H9 (cell line): ENCODE results near the gene PBX4. TPM values are rescaled to one million over a fixed set of nuclear protein-coding genes. Genes with fewer than 3 reads are reported as not detected.

Experiments used
- DNase-seq: peaks from one replicate; pipeline ENCODE4 v3.0.0-alpha.2; 2017
- H2AFZ ChIP-seq: one replicate; pipeline ENCODE4 v1.6.1; 2013; ENCODE audit warnings: mild to moderate bottlenecking, low read length, control low read depth, moderate library complexity
- H2AK5ac ChIP-seq: 2 replicates; pipeline ENCODE4 v1.6.1; 2013; ENCODE audit warnings: low read length, control low read depth, mixed read lengths; ENCODE audit not compliant: insufficient read length
- H2BK120ac ChIP-seq: one replicate; pipeline ENCODE4 v1.6.1; 2013; ENCODE audit warnings: low read depth, mild to moderate bottlenecking, low read length, control low read depth, inconsistent platforms; ENCODE audit not compliant: poor library complexity, severe bottlenecking
- H2BK12ac ChIP-seq: 2 replicates; pipeline ENCODE4 v1.6.1; 2013; ENCODE audit warnings: low read length, control low read depth, mixed read lengths, low read depth; ENCODE audit not compliant: insufficient read length
- H2BK15ac ChIP-seq: 2 replicates; pipeline ENCODE4 v1.6.1; 2013; ENCODE audit warnings: low read depth, low read length, control low read depth
- H2BK20ac ChIP-seq: one replicate; pipeline ENCODE4 v1.6.1; 2013; ENCODE audit warnings: low read depth, mild to moderate bottlenecking, low read length, control low read depth, inconsistent platforms; ENCODE audit not compliant: poor library complexity, severe bottlenecking
- H2BK5ac ChIP-seq: 2 replicates; pipeline ENCODE4 v1.6.1; 2013; ENCODE audit warnings: low read length, control low read depth, mixed read lengths; ENCODE audit not compliant: insufficient read length
- H3K14ac ChIP-seq: 2 replicates; pipeline ENCODE4 v1.6.1; 2013; ENCODE audit warnings: low read length, control low read depth; ENCODE audit not compliant: insufficient read depth
- H3K18ac ChIP-seq: 2 replicates; pipeline ENCODE4 v1.6.1; 2013; ENCODE audit warnings: low read depth, mild to moderate bottlenecking, mixed read lengths, low read length, control low read depth; ENCODE audit not compliant: insufficient read length
- H3K23ac ChIP-seq: 2 replicates; pipeline ENCODE4 v1.6.1; 2013; ENCODE audit warnings: low read length, control low read depth, mixed read lengths, low read depth; ENCODE audit not compliant: insufficient read length
- H3K23me2 ChIP-seq: 2 replicates; pipeline ENCODE4 v1.6.1; 2013; ENCODE audit warnings: low read depth, mild to moderate bottlenecking, mixed read lengths, low read length, control low read depth; ENCODE audit not compliant: insufficient read length, poor library complexity, severe bottlenecking
- H3K27ac ChIP-seq: 2 replicates; pipeline ENCODE4 v1.5.1; 2013; ENCODE audit warnings: low read length, control low read depth, mixed read lengths, low read depth; ENCODE audit not compliant: insufficient read length
- H3K27me3 ChIP-seq: 2 replicates; pipeline ENCODE4 v1.6.1; 2013; ENCODE audit warnings: low read length, control low read depth, inconsistent platforms; ENCODE audit not compliant: insufficient read depth
- H3K4ac ChIP-seq: 2 replicates; pipeline ENCODE4 v1.6.1; 2013; ENCODE audit warnings: low read depth, mild to moderate bottlenecking, control low read depth, inconsistent platforms, low read length, moderate library complexity
- H3K4me1 ChIP-seq: 2 replicates; pipeline ENCODE4 v1.6.1; 2013; ENCODE audit warnings: low read length, control low read depth, inconsistent platforms; ENCODE audit not compliant: insufficient read depth
- H3K4me2 ChIP-seq: 2 replicates; pipeline ENCODE4 v1.6.1; 2013; ENCODE audit warnings: low read length, control low read depth, mixed read lengths; ENCODE audit not compliant: insufficient read length, insufficient read depth
- H3K56ac ChIP-seq: 2 replicates; pipeline ENCODE4 v1.6.1; 2013; ENCODE audit warnings: low read depth, mild to moderate bottlenecking, mixed read lengths, low read length, control low read depth; ENCODE audit not compliant: insufficient read length
- H3K79me1 ChIP-seq: 2 replicates; pipeline ENCODE4 v1.6.1; 2013; ENCODE audit warnings: low read depth, mild to moderate bottlenecking, moderate library complexity, low read length, control low read depth, inconsistent platforms; ENCODE audit not compliant: insufficient read depth, poor library complexity, severe bottlenecking
- H3K79me2 ChIP-seq: 2 replicates; pipeline ENCODE4 v1.6.1; 2013; ENCODE audit warnings: low read length, control low read depth, inconsistent platforms; ENCODE audit not compliant: insufficient read depth
- H3K9ac ChIP-seq: 2 replicates; pipeline ENCODE4 v1.6.1; 2013; ENCODE audit warnings: low read length, control low read depth, mixed read lengths; ENCODE audit not compliant: insufficient read length; ENCODE audit errors: extremely low read depth
- H3K9me3 ChIP-seq: one replicate; pipeline ENCODE4 v1.6.1; 2013; ENCODE audit warnings: low read depth, low read length, inconsistent platforms; ENCODE audit not compliant: control insufficient read depth
- H3T11ph ChIP-seq: one replicate; pipeline ENCODE4 v1.6.1; 2013; ENCODE audit warnings: mild to moderate bottlenecking, low read length, control low read depth, inconsistent platforms
- H4K20me1 ChIP-seq: one replicate; pipeline ENCODE4 v1.6.1; 2013; ENCODE audit not compliant: control insufficient read depth, insufficient read length, insufficient read depth
- H4K5ac ChIP-seq: 2 replicates; pipeline ENCODE4 v1.6.1; 2013; ENCODE audit warnings: low read depth, mild to moderate bottlenecking, mixed read lengths, low read length, control low read depth; ENCODE audit not compliant: insufficient read length
- H4K8ac ChIP-seq: replicated peaks from 2 replicates; pipeline ENCODE4 v1.6.1; 2013; ENCODE audit warnings: low read length, control low read depth, mixed read lengths, low read depth; ENCODE audit not compliant: insufficient read length
- H4K91ac ChIP-seq: 2 replicates; pipeline ENCODE4 v1.6.1; 2013; ENCODE audit warnings: low read depth, mild to moderate bottlenecking, moderate library complexity, mixed read lengths, low read length, control low read depth; ENCODE audit not compliant: insufficient read length
- H3K27ac Mint-ChIP-seq, 3 experiments: 2 replicates in 2 of 3; 3 replicates in 1 of 3; pipeline ENCODE4 v1.8.0; 2020 to 2021; ENCODE audit warnings: mixed read lengths in 3 of 3, mild to moderate bottlenecking in 1 of 3, moderate library complexity in 1 of 3
- H3K27me3 Mint-ChIP-seq: 2 replicates; pipeline ENCODE4 v1.8.0; 2021; ENCODE audit warnings: low read depth, mild to moderate bottlenecking, moderate library complexity, mixed read lengths
- H3K36me3 Mint-ChIP-seq, 3 experiments: 2 replicates in 2 of 3; 3 replicates in 1 of 3; pipeline ENCODE4 v1.8.0; 2020 to 2021; ENCODE audit warnings: low read depth in 3 of 3, mixed read lengths in 3 of 3; ENCODE audit not compliant: insufficient read depth in 1 of 3
- H3K4me1 Mint-ChIP-seq, 2 experiments: 2 replicates each; pipeline ENCODE4 v1.8.0; 2020; ENCODE audit warnings: mixed read lengths in 2 of 2
- H3K4me3 Mint-ChIP-seq, 2 experiments: 2 replicates in 1 of 2; 3 replicates in 1 of 2; pipeline ENCODE4 v1.8.0; 2020 to 2021; ENCODE audit warnings: mild to moderate bottlenecking in 2 of 2, mixed read lengths in 2 of 2, moderate library complexity in 1 of 2
- H3K9me3 Mint-ChIP-seq, 2 experiments: 2 replicates in 1 of 2; 3 replicates in 1 of 2; pipeline ENCODE4 v1.8.0; 2020; ENCODE audit warnings: mild to moderate bottlenecking in 2 of 2, mixed read lengths in 2 of 2, moderate library complexity in 1 of 2
- CTCF ChIP-seq: fragments of 200-600 bp; sonication (generic); conservative IDR thresholded peaks from 3 replicates; pipeline ENCODE4 v1.8.0; 2021; ENCODE audit warnings: antibody characterized with exemption, mild to moderate bottlenecking
- WGBS: extraction: QIAGEN DNeasy Blood & Tissue Kit; methylation state at CpG from one replicate; pipeline ENCODE4 v1.1.7; 2013; ENCODE audit warnings: missing lambda C conversion rate, low lambda C conversion rate, mixed read lengths; ENCODE audit not compliant: insufficient read length; ENCODE audit errors: extremely low coverage; 5-methylcytosine and 5-hydroxymethylcytosine counted together
- total RNA-seq: library from RNA; stranded (reverse); gene quantifications from 2 replicates; pipeline ENCODE4 v1.2.1, GENCODE V29; 2021

Gene PBX4
- total RNA-seq, 1 experiment from 2014 or later: 3.3 TPM

- Histone ChIP-seq H3K27ac (no peak overlapping the region), H3K4me1 (no peaks in the 10 kb centered on the region), H3K23ac (no peak overlapping the region), H4K5ac (no peak overlapping the region), H4K8ac (no peak overlapping the region), H3K4me2 (no peak overlapping the region), H2AFZ (no peak overlapping the region), H2AK5ac (no peak overlapping the region), H3K56ac (no peak overlapping the region), H2BK15ac (no peak overlapping the region), H3K14ac (no peak overlapping the region), H3K23me2 (peaks cover 3% of the 10 kb centered on the region), H3K9ac (no peak overlapping the region), H3K4ac (no peak overlapping the region), H2BK20ac (no peak overlapping the region), H3K79me1 (no peaks in the 10 kb centered on the region), H3K79me2 (no peaks in the 10 kb centered on the region), H3K9me3 (no peaks in the 10 kb centered on the region), H2BK12ac (no peak overlapping the region), H3K18ac (no peak overlapping the region), H3T11ph (no peak overlapping the region), H3K27me3 (no peaks in the 10 kb centered on the region), H4K20me1 (no peaks in the 10 kb centered on the region), H2BK5ac (no peak overlapping the region), H2BK120ac (no peak overlapping the region), H4K91ac (no peak overlapping the region)
- no CpG with 5 or more reads among the region's 23 CpGs for WGBS
- Mint-ChIP-seq H3K4me1 (peaks cover 2 to 15% of the 10 kb centered on the region in 2 experiments; a peak in 2 of 4 replicates), H3K27ac (peak overlapping the region in 1 of 3 experiments; percentile 65; a peak in 1 of 7 replicates), H3K4me3 (no peak overlapping the region), H3K27me3 (peaks cover 5% of the 10 kb centered on the region), H3K9me3 (no peaks in the 10 kb centered on the region), H3K36me3 (peaks cover 2 to 4% (median 2%) of the 10 kb centered on the region in 3 experiments; a peak in 4 of 7 replicates)
- DNase-seq: no peak
- TF ChIP-seq CTCF: no peak
Measured at GRCh38 chr19:19545707-19546106, 72.8 kb downstream of the PBX4 start.
